DMS79 treated with DMSO at 0.1 percent for 48 hours (cell line): ENCODE results near the gene CXCR4.
"Not testable (repeated sequence)": the region's sequence is repeated elsewhere in the genome, so short reads cannot be mapped to it uniquely, and the experiment has no call there.

Source experiments
- DNase-seq: peaks from one replicate; lab custom pipeline; 2025; lab: John Stamatoyannopoulos, UW

CXCR4 gene

GRCh38 chr2:136077107-136077506 lies 40.8 kb downstream of the CXCR4 start:
- no peak for DNase-seq

DNA sequence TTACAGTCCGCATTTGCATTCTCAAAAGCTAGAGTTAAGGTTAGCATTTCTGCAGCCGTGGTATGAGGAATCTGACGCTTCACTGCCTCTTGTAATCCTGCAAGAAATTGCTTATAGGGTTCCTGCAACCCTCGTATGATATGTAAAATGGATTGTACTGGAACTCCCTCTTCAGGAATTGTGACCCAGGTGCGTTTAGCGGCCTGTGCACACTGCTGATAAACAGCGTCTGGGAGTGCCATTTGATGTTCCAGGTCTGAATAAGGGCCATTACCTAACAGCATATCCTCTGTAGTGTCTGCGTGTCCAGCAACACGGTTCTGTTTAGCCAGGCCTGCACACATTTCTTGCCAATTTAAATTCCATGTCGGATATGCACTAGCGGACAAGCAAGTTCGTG lies 42.5 kb downstream of the CXCR4 start:
- DNase-seq = peak; percentile 41

DNA sequence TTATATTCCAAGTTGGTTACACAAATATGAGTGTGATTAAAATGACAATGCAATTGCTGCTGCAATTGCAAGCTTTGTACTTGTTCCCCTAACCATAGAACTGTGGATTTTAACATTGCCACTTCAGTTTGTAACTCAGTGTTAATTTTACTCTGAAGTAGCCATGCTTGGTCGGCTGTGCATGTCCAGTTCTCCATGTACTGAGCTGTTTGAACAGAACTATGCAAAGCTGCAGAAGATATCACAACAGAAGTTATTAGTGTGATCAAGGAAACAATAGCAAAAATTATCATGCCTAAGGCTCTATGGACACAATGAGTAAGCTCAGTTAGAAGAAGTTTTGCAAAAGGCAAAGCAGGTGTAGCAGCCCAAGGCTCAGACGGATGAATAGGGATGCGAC lies 45.3 kb downstream of the CXCR4 start:
- peak; percentile 17 for DNase-seq

DNA sequence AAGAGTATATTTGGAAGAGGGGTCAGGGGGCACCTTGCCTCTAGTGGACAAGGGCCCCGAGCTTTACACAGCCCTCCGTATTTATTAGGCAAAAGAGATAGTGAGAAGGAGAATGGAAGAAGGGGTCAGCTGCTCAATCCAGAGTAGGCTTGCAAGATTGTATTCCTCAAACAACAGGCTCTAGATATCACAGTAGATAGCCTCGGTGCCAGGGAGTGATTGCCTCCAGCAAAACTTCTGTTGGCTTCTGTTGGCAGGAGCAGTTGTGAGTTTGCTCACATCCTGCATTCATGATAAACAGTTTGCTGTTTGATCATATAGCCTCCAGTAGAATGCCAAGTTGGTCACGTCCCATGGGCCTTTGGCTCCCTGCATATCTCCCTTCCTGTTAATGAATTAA lies 46.1 kb downstream of the CXCR4 start:
- DNase-seq = not testable (repeated sequence)

- DNase-seq = no peak
Observed at GRCh38 chr2:136070913-136071312, 47.0 kb downstream of the CXCR4 start.

GRCh38 chr2:136069773-136070172 lies 48.2 kb downstream of the CXCR4 start:
- DNase-seq = no peak

DNA sequence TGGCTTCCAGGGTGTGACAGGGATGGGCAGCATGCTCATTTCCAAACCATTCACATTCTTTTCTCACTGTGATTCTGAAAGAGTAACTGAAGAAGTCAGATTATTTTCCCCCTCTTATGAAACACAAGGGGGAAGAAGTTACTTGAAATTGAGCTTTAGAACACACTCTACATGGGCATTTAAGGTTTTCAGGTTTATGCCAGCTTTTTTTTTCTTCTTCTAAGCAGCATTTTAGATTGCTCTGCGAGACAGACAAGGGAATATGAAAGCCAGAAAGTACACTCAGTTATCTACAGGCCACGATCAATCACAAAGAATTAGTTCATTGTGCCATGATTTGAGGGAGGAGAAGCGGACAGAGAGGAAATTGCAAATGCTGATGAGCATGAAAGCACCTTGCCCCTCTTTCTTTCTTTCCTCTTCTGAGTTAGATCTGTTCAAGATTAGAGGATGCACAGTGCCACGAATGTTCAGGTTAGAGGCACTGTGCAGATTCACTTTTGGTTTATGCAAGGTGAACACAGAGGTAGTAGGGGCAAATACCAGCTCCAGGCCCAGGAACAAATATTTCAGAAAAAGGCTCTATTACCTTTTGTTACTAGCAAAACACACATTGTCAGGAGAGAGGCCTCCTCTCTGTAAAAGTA lies 49.2 kb downstream of the CXCR4 start:
- DNase-seq = no peak

DNA sequence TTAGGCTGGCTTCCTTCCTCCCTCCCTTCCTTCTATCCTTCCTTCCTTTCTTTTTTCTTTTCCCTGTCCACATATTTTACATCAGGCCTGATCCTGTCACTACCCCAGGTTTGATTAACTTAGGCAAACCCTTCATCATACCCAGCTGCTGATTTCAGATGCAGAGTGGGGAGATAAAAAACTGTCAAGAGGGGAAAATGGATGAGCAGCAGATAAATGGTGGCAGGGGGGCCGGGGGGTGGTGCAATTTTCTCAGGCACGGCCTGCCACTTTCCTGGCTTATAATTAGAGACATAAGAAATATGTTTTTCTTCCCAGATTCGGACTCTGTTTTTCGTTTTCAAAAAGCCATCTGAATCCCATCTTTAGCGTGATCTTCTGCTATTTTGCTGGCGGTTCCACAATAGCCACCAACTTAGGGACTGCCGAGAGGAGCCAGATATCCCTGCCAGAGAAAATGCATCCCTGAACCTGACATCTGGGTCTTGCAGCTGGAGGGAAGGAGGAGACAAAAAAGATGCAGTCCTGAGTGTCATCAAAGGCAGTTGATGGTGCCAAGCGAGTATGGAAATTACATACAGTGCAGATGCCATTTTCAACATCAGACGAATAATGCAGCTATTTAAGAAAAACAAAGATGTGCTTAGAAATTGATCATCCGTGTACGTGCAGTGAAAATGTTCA lies 49.9 kb downstream of the CXCR4 start:
- DNase-seq = no peak

GRCh38 chr2:136067459-136067858 lies 50.5 kb downstream of the CXCR4 start:
- no peak for DNase-seq

GRCh38 chr2:136065907-136066306 lies 52.0 kb downstream of the CXCR4 start:
- DNase-seq = no peak

GRCh38 chr2:136065384-136065783 lies 52.6 kb downstream of the CXCR4 start:
- no peak for DNase-seq
